NB4 (cell line): ENCODE results near the gene PRUNE2.

ENCODE experiments used
- CTCF ChIP-seq: IDR thresholded peaks from one replicate; pipeline ENCODE4 v1.5.1; 2012; ENCODE audit warnings: low read depth, low read length
- MAX ChIP-seq: IDR thresholded peaks from 2 replicates; pipeline ENCODE4 v1.6.1; 2011; ENCODE audit warnings: low read depth, low read length
- MYC ChIP-seq: IDR thresholded peaks from 2 replicates; pipeline ENCODE4 v1.6.1; 2011; ENCODE audit warnings: low read depth, low read length
- POLR2A ChIP-seq: IDR thresholded peaks from 2 replicates; pipeline ENCODE4 v1.6.1; 2011; ENCODE audit warnings: mild to moderate bottlenecking; ENCODE audit not compliant: insufficient read length; ENCODE audit errors: extremely low read depth

GRCh38 chr9:76896035-76896434 lies 9.9 kb downstream of the PRUNE2 start:
- TF ChIP-seq CTCF (no peak), POLR2A (no peak), MAX (no peak), MYC (no peak)
